Midbrain (tissue), 1 donor: ENCODE measurements around the gene DENND11.
"Not testable (repeated sequence)": the region's sequence is repeated elsewhere in the genome, so short reads cannot be mapped to it uniquely, and the experiment has no call there.

ENCODE experiments used
- DNase-seq: peaks from one replicate; lab custom pipeline; 2025; lab: John Stamatoyannopoulos, UW

The DENND11 gene

DNA sequence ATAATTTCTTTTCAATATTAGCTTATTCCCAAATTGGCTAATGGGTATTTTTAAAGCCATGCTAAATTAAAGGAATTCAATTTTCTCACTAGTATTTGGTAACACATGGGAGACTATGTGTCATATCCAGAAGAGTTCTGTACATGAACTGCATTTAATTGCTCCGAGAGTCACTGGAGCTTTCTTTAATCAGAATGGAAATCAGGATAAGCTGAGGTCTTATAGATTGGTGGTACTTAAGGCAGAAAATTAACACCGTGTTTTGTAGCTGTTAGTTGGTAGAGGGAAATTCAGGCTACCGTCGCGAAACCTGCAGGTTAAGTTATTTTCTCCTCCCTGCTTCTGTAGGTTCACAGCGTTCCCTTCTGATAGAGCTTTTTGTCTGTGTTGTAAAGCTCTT lies 6.4 kb upstream of the DENND11 start, which contains the start of gene WEE2:
TSS of gene WEE2 (plus strand) at position 3 of the 400 bp plus-strand sequence. CDS start 406 bp downstream, outside the sequence.
- DNase-seq = no peak

DNA sequence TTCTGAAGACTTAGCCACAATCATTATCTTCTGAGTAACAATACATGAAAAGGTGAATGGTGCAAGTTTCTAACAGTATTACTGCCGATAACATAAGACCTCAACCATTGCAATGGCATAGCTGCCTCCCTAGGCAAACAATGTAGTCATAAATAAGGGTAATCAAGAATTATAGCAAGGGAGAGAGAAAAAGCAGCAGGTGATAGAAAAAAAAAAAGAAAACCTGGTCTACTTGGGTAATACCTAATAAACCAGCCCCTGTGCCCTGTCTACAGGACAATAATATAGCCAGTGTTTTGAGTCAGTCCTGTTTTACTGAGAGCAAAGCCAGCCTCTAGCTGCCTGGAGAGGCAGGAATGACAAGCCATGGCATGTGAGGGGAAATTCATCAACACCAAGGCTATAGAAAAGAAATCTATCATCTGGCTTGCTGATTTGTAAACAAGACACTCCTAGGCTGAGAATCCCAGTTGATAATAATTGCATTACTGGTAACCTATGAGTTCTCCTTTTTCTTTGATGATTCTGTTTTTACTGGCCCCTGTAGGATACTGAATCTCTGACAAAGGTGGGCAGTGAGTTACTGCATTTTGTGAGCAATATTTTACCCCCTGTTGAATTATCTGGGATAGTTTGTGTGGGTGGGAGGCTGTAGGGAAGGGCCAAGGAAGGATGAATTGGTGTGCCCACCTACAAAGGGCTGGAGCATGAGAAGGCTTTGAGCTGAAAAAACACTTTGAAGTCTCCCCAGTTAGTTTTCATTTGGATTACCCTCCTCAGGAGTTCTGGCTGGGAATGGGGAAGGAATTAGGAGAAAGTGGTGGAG lies 4.5 kb upstream of the DENND11 start:
- no peak for DNase-seq

DNA sequence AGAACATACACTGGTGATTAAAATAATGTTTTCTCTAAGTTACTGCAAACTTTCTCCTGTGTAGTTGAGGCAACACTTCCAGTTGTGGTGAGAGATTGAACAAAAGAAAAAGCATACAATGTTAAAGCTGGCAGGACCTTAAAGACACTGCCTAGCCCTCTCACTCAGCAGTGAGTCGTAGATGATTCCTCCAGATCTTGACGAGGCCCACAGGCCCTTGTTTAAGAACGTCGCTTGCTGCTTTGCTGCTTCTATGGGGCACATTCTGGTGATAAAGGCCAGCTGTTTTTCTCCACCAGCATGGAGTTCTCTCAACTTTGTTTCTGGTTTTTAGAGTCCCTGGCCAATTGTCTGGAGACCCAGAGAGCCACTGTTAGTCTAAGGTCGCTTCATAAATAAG lies 2.8 kb upstream of the DENND11 start:
- DNase-seq = no peak

DNA sequence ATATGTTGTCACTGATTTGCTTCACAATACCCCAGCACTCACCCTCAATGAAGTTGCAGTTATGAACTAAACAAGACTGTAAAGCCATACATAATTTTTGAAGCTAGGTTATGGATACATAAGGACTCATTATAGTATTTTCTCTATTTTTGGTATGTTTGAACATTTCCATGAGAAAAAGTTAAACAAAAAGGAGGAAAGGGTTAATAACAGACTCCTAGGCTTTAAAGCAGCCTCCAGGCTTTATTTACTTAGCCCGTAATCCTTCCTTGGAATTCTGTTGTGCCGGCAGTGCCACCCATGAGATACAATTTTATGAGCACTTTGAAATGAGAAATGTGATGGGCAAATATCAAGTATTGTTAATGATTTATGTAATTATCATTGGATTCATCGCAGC lies 2.1 kb upstream of the DENND11 start:
- no peak for DNase-seq

DNA sequence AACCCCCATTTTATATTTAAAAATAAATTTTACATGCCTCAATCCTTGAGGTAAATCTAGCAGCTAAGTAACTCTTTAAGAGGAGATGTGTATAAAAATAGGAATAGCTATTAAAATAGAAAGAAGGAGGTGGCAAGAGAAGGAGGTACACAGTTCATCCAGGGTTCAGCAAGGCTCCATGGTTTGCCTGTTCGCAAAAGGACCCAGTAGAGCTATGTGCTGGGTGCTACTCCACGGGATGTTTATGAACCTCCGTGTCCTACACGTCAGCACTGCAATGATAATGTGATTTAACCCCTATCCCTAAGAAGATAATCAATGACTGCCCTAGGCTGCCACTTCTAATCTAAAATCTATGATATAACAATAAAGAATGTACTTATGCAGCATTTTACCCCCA lies 926 bp upstream of the DENND11 start:
- DNase-seq = no peak

DNA sequence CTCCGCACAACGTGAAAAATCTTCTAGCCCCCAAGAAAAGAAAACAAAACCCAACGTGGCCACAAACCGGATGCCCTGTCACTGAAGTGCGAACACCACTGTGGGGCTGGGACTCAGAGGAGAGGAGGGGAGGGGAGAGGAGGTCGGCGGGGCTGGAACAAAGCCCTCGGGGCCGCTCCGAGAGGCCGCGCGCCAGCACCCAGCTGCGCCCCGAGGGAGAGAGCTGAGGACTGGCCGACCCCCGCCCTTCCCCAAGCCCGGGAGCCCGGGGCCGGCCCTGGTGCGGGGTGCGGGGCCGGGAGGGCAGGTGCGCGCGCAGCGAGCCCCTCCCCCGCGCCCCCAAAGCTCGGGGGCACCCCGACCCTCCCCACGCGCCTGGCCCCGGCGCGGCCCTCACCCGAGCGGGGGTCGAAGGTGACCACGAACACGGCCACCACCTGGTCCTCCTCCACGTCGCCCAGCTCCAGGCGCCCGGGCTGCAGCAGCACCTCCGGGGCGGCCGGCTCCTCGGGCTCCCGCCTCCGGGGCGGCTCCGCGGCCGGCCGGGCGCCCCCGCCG lies 398 bp downstream of the DENND11 start:
- peak; percentile 28 for DNase-seq

DNA sequence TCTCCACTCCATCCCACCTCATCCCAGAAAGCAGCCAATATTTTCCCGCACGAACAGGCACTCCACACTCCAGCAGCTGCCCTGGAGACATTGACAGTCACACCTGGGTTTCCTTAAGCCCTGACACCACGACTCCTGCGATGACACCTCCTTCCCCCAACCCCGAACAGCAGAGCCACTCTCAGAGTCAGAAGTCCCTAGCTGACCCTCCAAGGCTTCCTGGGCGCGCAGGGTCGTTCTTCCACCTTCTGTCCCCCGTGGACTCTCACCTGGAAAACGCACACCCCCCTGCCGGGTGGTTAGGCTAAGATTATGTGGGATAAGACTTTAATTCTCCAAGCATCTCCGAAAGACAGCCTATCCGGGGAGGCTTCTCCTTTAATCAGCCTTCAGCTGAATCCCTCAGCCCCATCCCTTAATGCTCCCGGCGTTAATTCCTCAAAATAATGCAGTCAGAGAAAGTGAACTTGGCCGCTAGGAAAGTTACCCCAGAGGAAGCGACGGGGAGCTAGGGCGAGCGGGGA lies 1.1 kb downstream of the DENND11 start:
- peak; percentile 28 for DNase-seq

DNA sequence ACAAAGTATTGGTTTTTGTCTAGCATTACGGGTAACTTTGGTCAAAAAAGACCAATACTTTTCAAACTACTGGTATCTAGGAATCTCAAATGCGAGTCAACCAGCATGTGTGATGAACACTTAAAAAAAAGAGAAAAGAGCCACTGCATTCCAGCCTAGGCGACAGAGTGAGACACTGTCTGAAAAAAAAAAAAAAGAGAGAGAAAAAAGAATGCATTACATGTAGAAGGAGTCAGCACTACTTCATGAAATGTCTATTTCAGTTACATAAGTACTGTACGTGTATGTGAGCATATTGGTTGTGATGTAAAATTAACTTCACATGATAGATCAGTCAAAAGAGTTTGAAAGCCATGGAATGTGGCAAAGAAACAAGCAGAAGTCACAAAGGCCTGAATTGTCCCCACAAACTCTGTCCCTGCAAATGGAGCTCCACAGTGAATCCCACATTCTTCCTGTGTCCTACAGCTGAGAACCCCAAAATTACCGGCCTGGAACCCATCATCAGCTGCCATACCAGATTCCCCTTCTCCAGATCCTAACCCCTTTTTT lies 1.6 kb downstream of the DENND11 start:
- DNase-seq = peak; percentile 21

DNA sequence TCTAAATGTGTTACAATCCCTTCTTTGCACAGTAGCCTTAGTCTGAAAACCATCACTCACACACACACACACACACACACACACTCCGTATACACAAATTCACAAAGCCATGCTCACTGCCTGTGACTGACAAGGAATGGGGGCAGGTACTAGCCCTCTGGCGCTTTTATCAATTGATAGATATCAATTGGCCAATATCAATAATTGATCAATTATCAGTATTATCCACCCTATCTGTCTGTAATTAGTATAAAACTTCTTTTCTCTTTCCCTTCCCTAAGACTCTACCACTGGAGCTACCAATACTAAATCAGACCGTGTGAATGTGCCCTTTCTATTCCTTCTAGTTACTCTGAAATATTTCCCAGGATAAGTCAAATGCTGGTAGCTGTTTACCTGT lies 2.1 kb downstream of the DENND11 start:
- DNase-seq = no peak

DNA sequence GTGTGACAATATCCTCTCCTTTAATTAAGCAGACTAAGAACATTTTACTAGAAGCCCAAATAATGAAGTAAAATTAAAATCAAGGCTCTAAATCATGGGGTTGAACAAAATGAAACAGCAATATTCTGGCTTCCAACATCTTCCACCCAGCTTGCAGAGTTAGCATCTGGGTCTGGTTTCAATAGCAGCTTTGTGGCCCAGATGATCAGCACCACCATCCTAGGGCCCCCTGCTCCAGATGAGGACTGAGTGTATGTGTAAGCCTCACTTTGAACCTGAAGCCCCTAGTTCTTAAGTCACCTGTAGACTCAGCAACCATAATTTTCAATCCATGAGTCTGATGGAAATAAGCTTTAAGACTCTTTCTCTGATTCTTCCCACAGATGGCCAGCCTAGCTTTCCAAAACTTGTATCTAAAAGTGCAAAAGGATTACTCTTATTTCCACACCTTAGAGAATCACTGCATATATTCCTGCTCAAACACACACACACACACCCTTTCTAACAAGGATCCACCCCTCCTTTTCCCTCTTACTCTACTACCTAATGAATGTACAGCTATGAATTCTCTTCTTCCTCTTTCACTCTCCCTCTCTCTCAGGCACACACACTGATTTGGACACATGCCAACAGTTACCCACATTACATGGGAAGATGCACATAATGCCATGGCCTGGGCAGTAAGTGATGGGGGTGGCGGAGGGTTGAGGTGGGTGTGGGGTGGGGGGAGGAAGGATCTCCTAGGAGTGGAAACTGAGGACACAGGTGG lies 3.5 kb downstream of the DENND11 start:
- DNase-seq = peak; percentile 25

DNA sequence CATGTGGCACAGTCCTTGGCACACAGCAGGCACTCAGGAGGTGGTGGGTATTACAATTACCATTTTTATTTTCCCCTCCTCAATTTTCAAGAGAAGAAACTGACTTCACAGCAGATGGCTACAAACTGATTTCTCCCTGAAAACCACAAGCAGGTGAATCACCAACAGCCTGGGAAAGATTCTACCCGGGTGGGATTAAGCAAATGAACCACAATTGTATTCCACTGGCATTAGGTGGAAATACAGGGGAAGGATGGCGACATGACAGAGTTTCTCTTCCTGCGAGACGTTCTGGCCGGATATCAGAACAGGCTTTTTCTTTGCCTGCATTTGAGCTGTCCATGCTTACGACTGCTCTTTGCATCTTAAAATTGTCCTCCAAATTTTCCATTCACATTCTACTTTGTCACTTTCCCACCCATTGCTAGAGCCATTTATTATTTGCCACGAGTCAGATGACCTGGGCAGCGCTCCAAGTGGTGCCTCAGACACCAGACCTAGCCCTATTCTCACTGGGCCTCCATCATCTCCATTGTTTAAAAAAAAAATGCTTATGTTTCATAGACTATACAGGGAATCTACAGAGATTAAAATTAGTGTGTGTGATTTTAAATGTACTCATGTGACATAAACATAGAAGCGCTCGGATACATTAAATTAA lies 4.6 kb downstream of the DENND11 start:
- peak; percentile 70 for DNase-seq

DNA sequence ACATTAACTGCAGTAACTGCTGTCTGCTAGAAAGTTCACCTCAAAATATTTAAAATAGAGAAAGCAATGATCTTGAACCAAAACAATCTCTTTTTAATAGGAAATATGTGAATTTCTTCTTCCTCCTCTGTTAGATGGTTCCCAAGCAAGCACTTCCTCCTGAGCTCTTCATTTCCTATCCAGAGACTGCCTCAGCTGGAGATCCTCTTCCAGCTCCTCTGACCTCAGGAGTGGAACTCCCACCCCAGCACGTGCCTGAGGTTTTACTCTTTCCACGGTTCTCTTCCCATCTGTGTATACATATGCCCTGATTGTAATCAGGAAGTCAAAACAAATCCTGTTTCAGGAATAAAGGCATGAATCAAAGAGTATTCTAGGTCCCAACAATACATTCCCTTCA lies 5.6 kb downstream of the DENND11 start:
- no peak for DNase-seq

DNA sequence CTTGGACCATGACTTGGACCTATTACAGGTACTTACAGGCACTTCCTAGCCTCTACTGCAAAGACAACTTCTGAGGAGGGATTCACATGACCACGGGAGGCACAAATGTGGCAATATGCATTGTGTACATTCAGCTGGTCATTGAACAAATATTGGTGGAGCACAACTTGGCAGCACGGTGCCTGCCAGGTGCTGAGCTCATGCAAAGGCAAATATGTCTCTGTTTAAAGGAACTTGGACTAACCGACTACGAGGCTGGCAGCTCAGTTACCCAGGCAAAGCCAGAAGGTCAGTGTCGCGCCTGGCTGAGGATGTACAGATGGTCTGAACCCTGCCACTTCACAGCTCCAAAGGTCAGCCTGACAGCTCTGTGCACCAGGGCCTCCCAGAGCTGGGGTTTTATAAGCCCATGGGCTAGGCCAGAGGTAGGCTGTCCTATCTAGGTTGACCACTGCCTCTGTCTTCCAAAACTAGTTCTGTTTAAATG lies 6.1 kb downstream of the DENND11 start:
- no peak for DNase-seq

DNA sequence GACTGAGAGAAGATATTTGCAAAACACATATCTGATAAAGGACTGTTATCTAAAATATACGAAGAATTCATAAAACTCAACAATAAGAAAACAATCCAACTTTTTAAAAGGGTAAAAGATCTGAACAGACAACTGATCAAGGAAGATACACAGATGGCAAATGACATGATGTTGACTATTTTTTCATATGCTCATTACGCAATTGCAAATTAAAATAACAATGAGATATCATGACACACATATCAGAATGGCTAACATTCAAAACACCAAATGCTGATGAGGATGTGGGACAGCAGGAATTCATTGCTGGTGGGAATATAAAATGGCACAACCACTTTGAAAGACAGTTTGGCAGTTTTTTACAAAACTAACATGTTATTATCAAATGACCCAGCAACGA lies 8.9 kb downstream of the DENND11 start:
- no peak for DNase-seq

DNA sequence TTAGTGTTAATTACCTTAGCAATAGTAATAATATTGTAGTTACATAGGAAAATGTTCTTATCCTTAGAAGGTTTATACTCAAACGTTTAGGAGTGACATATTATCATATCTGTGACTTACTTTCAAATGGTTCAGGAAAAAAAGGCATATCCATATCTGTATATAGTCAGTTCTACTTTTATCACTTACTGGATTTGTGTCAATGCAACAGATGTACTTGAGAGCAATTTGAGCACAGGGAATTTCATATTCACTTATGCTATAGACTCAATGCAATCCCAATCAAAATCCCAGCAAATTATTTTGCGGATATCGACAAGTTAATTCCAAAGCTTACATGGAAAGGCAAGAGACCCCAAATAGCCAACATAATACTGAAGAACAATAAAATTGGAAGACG lies 10.0 kb downstream of the DENND11 start:
- DNase-seq = no peak

DNA sequence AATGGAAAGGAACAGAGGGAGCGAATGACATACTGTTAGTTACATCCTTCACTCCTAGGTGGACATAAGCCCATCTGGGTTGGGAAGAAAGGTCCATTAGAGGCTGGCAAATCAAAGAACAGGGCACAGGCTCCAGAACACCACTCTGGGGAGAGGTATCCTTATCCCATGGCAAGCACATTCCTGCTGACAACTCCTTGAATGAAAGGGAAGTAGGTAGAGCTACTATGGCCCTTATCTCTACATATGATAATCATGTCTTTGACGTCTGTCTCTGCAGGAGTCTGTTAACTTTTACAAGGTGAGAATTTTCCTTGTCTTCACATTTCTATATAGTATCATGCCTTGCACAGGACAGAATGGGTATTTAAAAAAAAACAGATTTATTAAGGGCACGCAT lies 10.4 kb downstream of the DENND11 start:
- DNase-seq = no peak

DNA sequence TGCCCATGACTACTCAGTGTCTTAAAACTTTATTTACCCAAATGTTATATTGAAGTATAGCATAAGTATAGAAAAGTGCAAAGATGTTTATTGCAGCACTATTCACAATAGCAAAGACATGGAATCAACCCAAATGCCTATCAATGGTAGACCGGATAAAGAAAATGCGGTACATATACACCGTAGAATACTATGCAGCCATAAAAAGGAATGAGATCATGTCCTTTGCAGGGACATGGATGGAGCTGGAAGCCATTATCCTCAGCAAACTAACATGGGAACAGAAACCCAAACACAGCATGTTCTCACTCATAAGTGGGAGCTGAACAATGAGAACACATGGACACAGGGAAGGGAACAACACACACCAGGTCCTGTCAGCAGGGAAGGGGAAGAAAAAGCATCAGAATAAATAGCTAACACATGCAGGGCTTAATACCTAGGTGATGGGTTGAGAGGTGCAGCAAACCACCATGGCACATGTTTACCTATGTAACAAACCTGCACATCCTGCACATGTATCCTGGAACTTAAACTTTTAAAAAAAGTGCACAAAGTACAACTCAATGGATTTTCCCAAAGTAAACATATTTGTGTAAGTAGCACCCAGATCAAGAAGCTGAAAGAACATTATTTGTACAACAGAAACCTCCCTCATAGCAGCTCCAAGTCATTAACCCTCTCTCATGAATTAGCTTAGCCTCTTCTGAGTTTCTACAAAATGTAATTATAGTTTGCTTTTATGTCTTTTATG lies 12.7 kb downstream of the DENND11 start:
- not testable (repeated sequence) for DNase-seq

DNA sequence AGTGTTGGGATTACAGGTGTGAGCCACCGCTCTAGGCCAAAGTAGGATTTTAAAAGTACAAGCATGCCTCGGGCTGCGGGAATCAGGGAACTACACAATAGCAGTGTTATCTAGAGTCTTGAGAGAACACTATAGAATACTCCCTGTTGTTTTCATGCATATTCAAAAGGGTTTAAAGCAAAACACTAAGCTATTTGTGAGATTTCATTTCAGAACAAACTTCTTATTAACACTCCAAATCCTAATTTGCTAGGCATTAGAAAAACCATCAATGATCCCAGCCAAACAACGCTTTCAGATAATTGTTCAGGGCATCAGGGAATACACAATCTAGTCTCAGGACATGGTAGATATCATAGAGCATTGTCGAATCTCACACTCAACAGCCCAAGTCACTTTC lies 13.9 kb downstream of the DENND11 start:
- no peak for DNase-seq

DNA sequence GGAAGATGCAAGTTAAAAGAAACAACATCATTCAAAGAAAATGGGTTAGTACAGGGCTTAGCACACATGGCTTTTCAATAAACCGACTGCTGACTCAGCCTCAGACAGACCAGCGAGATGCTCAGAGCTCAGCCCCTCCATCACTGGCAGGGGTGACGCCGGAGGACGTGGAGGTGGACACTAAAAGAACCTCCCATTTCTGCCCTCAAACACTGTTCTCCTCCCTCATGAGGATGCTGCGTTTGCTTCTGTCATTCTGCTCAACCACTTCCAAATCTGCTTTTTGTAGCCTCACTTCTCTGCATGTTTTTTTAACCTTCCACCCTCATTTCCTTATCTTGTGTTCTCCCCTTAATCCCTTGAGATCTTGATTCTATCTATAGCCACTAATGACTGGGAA lies 15.3 kb downstream of the DENND11 start:
- no peak for DNase-seq

DNA sequence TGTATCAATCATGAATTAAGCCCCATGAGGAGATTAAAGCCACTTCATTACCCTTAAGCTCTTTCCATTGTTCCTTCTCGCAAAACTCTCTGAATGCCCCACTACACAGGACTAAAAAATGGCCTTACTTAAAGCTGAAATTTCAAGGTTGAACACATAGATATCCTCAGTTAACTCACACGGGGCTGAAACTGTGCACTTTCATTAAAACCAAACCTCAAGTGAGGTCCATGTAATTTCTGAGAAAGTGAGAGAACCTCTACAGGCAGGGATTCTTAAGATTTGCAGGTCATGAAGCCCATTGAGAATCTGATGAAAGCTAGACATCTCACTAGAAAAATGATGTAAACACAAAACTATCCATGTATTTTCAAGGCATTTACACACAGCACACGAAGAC lies 15.9 kb downstream of the DENND11 start:
- DNase-seq = no peak
